ENCODE data around the gene GAS7.
"Not testable (repeated sequence)": the region's sequence is repeated elsewhere in the genome, so short reads cannot be mapped to it uniquely, and the experiment has no call there.

Gene GAS7

DNA sequence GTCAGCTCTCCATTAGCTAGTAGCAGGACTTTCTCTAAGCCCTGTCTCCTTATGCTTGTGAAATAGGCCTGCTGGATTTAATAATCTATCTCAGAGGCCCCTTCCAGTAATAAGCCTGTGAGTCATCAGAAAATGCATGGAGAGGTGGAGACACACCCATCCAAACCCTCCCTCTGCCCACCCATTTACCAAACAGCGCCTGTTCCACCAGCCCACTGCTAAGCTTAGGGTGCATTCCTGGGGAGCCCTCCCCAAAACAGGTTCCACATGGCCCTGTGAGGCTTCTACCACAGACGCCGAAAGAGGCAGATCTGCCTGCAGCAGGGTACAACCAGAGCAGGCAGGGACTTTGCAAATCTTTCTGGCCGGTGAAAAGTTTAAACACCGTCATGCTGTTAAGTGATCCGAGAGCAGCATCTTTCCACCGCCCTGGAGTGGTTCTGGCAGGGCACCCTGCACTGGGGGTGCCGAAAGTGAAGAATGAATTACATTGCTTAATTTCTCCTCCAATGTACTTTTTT is 99.3 kb downstream of the GAS7 start:
- Mint-ChIP-seq H3K4me1 (no peaks in the 10 kb centered on the region), H3K27ac (no peak overlapping the region), H3K27me3 (peaks cover 4% of the 10 kb centered on the region), H3K4me3 (no peak overlapping the region), H3K9me3 (no peaks in the 10 kb centered on the region)
- ATAC-seq (no peak), DNase-seq (no peak)

DNA sequence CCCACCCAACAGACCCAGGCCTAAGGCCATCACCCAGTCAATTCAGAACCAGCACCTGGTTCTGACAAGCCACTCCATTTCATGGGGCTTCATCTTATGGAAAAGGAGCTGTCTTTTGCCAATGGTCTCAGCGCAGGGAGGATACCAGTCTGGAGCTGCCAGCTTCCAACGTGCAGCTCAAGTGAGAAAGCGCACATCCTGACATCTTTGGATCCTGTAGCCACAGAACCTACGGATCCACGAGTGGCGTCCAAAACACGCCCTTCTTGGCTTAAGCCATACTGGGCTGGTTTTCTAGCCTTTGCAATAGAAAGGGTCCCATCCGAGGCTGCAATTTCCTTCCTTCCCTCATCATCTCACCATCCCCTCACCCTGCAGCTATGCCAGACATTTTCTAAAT is 101.8 kb downstream of the GAS7 start:
- no peaks in the 10 kb centered on the region for H3K4me1 Mint-ChIP-seq
- peaks cover 0 to 11% of the 10 kb centered on the region in 2 donors for H3K9me3 Mint-ChIP-seq
- ATAC-seq (no peak), DNase-seq (no peak)
- no peaks in the 10 kb centered on the region for H3K27me3 Mint-ChIP-seq
- H3K4me3 Mint-ChIP-seq: no peak overlapping the region
- H3K27ac Mint-ChIP-seq: no peak overlapping the region

DNA sequence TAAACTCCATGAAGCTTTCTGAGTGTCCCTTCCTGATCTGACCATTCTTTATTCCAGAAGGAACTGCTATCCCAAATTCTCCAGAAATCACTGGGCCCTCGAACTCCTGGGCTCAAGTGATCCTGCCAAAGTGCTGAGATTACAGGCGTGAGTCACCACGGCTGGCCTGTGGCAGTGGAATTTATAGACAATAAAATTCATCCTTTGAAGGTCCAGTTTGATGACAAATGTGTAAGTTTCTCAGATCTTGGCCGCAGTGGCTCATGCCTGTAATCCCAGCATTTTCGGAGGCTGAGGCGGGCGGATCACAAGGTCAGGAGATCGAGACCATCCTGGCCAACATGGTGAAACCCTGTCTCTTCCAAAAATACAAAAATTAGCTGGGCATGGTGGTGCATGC is 103.1 kb downstream of the GAS7 start:
- ATAC-seq, H3K4me3 Mint-ChIP-seq, H3K27me3 Mint-ChIP-seq, DNase-seq, H3K27ac Mint-ChIP-seq, H3K4me1 Mint-ChIP-seq: not testable (repeated sequence)
- H3K9me3 Mint-ChIP-seq: peaks cover 0 to 11% of the 10 kb centered on the region in 2 donors

GRCh38 chr17:10094797-10095196 is 103.6 kb downstream of the GAS7 start:
- Mint-ChIP-seq H3K4me1 (no peaks in the 10 kb centered on the region), H3K9me3 (peaks cover 0 to 11% of the 10 kb centered on the region in 2 donors), H3K27me3 (no peaks in the 10 kb centered on the region), H3K4me3 (no peak overlapping the region), H3K27ac (no peak overlapping the region)
- no peak for DNase-seq
- ATAC-seq: no peak

GRCh38 chr17:10092595-10092994 is 105.8 kb downstream of the GAS7 start:
- no peak for DNase-seq
- H3K9me3 Mint-ChIP-seq: peaks cover 0 to 11% of the 10 kb centered on the region in 2 donors
- no peak for ATAC-seq
- no peak overlapping the region for H3K4me3 Mint-ChIP-seq
- no peak overlapping the region for H3K27ac Mint-ChIP-seq
- H3K4me1 Mint-ChIP-seq: no peaks in the 10 kb centered on the region
- H3K27me3 Mint-ChIP-seq: no peaks in the 10 kb centered on the region

- ATAC-seq: no peak
- Mint-ChIP-seq H3K4me3 (no peak overlapping the region), H3K9me3 (peaks cover 0 to 11% of the 10 kb centered on the region in 2 donors), H3K4me1 (no peaks in the 10 kb centered on the region), H3K27ac (no peak overlapping the region), H3K27me3 (no peaks in the 10 kb centered on the region)
- DNase-seq: no peak
Measured at GRCh38 chr17:10091046-10091445, 107.4 kb downstream of the GAS7 start.

GRCh38 chr17:10089196-10089804 is 109.1 kb downstream of the GAS7 start:
- H3K4me1 Mint-ChIP-seq: no peaks in the 10 kb centered on the region
- ATAC-seq (no peak), DNase-seq (no peak)
- no peak overlapping the region for H3K27ac Mint-ChIP-seq
- H3K4me3 Mint-ChIP-seq: no peak overlapping the region
- H3K9me3 Mint-ChIP-seq: peaks cover 0 to 11% of the 10 kb centered on the region in 2 donors
- no peaks in the 10 kb centered on the region for H3K27me3 Mint-ChIP-seq

DNA sequence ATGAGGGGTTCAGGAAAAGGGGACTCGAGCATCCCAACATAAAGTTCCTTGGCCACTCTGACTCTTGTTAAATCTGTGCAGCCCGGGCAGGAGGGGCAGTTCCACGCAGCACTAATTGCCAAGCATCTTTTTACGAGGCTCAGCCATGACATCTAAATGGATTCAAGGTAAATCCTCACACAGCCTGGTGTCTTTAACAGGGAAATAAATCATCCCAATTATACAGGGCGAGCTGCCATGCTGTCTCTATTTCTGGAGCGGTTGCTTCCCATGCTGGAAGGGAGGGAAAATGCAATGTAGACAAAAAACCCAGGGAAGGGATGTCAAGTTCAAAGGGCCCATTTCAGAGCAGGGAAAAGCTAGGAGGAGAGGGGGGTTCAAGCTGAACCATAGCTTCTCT is 110.0 kb downstream of the GAS7 start:
- H3K4me3 Mint-ChIP-seq: no peak overlapping the region
- DNase-seq (no peak), ATAC-seq (no peak)
- H3K9me3 Mint-ChIP-seq: peaks cover 0 to 11% of the 10 kb centered on the region in 2 donors
- H3K4me1 Mint-ChIP-seq: no peaks in the 10 kb centered on the region
- H3K27ac Mint-ChIP-seq: no peak overlapping the region
- H3K27me3 Mint-ChIP-seq: no peaks in the 10 kb centered on the region

DNA sequence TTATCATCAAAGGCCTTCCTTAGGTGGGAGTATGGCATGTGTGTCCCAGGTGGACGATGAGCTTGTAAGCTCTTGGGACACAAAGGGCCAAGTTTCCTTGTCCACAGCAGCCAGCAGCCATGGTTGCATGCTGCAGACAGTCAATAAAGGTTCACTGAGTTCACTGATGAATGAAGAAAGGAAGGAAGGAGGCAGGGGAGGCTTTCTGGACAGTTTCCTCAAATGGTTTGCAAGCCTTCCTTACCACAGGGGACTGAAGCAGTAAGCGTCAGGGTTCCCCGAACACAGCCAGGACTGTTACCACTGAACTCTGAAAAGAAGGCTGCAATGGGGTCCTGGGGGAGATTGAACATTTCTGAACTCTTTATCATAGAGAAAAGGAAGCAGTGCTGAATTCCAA is 111.1 kb downstream of the GAS7 start:
- Mint-ChIP-seq H3K27me3 (no peaks in the 10 kb centered on the region), H3K9me3 (peaks cover 4% of the 10 kb centered on the region in 2 donors), H3K4me3 (no peak overlapping the region), H3K27ac (no peak overlapping the region), H3K4me1 (no peaks in the 10 kb centered on the region)
- ATAC-seq (no peak), DNase-seq (no peak)

- no peak overlapping the region for H3K27ac Mint-ChIP-seq
- DNase-seq (no peak), ATAC-seq (no peak)
- H3K9me3 Mint-ChIP-seq: peaks cover 0 to 4% of the 10 kb centered on the region in 2 donors
- H3K27me3 Mint-ChIP-seq: no peaks in the 10 kb centered on the region
- no peak overlapping the region for H3K4me3 Mint-ChIP-seq
- H3K4me1 Mint-ChIP-seq: peaks cover 10% of the 10 kb centered on the region
Measured at GRCh38 chr17:10083864-10084263, 114.5 kb downstream of the GAS7 start.

DNA sequence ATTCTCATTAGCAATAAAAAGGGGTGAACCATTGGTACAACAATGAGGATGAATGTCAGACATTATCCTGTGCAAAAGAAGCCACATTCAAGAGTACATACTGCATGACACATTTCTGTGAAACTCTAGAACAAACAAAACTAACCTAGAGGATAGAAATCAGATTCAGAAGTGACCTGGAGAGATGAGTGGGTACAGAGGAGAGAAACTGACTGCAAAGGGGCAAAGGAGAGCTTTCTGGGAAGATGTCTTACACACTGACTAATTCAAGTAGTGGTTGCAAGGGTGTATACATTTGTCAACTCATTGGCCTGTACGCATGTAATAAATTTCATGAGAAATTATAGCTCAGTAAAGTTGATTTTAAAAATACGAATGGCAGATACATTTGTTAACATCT is 115.6 kb downstream of the GAS7 start:
- peaks cover 10% of the 10 kb centered on the region for H3K4me1 Mint-ChIP-seq

DNA sequence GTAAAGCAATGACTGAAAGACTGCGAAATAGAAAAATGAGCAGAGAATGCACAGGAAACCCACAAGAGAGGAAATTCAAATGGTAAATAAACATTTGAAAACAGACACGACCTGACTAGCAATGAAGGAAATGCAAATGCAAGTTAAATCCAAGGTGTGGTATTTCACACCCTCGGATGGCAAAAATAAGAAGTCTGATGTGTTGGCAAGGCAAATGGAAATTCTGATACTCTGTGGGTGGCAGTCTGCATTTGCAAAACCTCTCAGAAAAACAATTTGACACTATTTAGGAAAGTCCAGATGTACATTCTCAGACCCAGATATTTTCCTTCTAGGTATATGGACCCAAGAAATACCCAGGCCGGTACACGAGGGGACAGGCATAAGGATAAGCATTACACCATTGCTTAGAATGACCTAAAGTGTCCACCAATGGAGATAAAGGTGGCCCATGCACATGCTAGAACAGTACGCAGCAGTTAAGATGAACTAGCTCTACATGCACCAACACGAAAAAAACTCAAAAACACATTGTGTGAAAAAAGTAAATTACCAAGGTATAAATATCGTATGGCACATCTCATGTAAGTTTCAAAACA is 116.7 kb downstream of the GAS7 start:
- H3K4me1 Mint-ChIP-seq: peaks cover 10% of the 10 kb centered on the region
- H3K27me3 Mint-ChIP-seq: no peaks in the 10 kb centered on the region
- DNase-seq (no peak), ATAC-seq (no peak)
- no peak overlapping the region for H3K4me3 Mint-ChIP-seq
- H3K9me3 Mint-ChIP-seq: peaks cover 11% of the 10 kb centered on the region in 2 donors
- no peak overlapping the region for H3K27ac Mint-ChIP-seq

More for the DNA sequence above, 115.6 kb downstream of the GAS7 start:
- ATAC-seq (no peak), DNase-seq (no peak)
- Mint-ChIP-seq H3K4me3 (no peak overlapping the region), H3K27ac (no peak overlapping the region), H3K9me3 (peaks cover 5% of the 10 kb centered on the region in 2 donors), H3K27me3 (no peaks in the 10 kb centered on the region)

- Mint-ChIP-seq H3K9me3 (peaks cover 9 to 11% of the 10 kb centered on the region in 2 donors), H3K4me3 (no peak overlapping the region), H3K27ac (no peak overlapping the region), H3K4me1 (peaks cover 10% of the 10 kb centered on the region), H3K27me3 (peaks cover 3% of the 10 kb centered on the region)
- DNase-seq: no peak
- no peak for ATAC-seq
Measured at GRCh38 chr17:10077561-10078299, 120.7 kb downstream of the GAS7 start.

- no peak overlapping the region for H3K4me3 Mint-ChIP-seq
- H3K9me3 Mint-ChIP-seq: peaks cover 7 to 11% of the 10 kb centered on the region in 2 donors
- H3K4me1 Mint-ChIP-seq: peaks cover 4% of the 10 kb centered on the region
- no peak for DNase-seq
- no peak overlapping the region for H3K27ac Mint-ChIP-seq
- H3K27me3 Mint-ChIP-seq: peaks cover 10% of the 10 kb centered on the region
- ATAC-seq: no peak
Measured at GRCh38 chr17:10075919-10076318, 122.5 kb downstream of the GAS7 start.

- Mint-ChIP-seq H3K4me1 (no peaks in the 10 kb centered on the region), H3K27ac (no peak overlapping the region), H3K27me3 (peaks cover 10% of the 10 kb centered on the region), H3K4me3 (no peak overlapping the region), H3K9me3 (peaks cover 7 to 11% of the 10 kb centered on the region in 2 donors)
- ATAC-seq (no peak), DNase-seq (no peak)
Measured at GRCh38 chr17:10073941-10074340, 124.5 kb downstream of the GAS7 start.

Data from stimulated activated naive CD8-positive, alpha-beta T cell treated with anti-CD3 and anti-CD28 coated beads, Interleukin-15, amount 100 ng/mL, for 72 hours (primary cell).